Esophagus squamous epithelium (tissue), 5 donors: ENCODE data around the gene NFKBIB. TPM values are rescaled to one million over a fixed set of nuclear protein-coding genes. Genes with fewer than 3 reads are reported as not detected.

Experiments used
- DNase-seq: peaks from one replicate; lab custom pipeline; 2025; lab: John Stamatoyannopoulos, UW
- H3K27ac ChIP-seq, 4 donors: fragments of 200-600 bp; sonication (generic); one replicate each; pipeline ENCODE4 v1.5.1; 2016 to 2019; ENCODE audit warnings: mild to moderate bottlenecking in 1 of 4
- H3K27me3 ChIP-seq, 4 donors: fragments of 200-600 bp; sonication (generic); 1 replicate in 3 of 4; 2 replicates in 1 of 4; pipeline versions ENCODE4 v1.5.1 to v1.6.0; 2017 to 2021; ENCODE audit warnings: antibody characterized with exemption in 1 of 4
- H3K36me3 ChIP-seq, 3 donors: fragments of 200-600 bp; sonication (generic); one replicate each; pipeline ENCODE4 v1.5.1; 2016 to 2019
- H3K4me1 ChIP-seq, 3 donors: fragments of 200-600 bp; sonication (generic); one replicate each; pipeline ENCODE4 v1.5.1; 2017 to 2019
- H3K4me3 ChIP-seq, 4 donors: fragments of 200-600 bp; sonication (generic); 1 replicate in 3 of 4; 2 replicates in 1 of 4; pipeline ENCODE4 v1.5.1; 2016 to 2019; ENCODE audit warnings: mild to moderate bottlenecking in 2 of 4, moderate library complexity in 1 of 4
- H3K9me3 ChIP-seq, 3 donors: fragments of 200-600 bp; sonication (generic); one replicate each; pipeline ENCODE4 v1.5.1; 2016 to 2019
- CTCF ChIP-seq, 6 experiments: fragments of 450-650 bp in 4 of 6; fragments of 200-600 bp in 2 of 6; sonication (generic) in 2 of 6; IDR thresholded peaks; one replicate each; pipeline ENCODE4 v1.5.1; 2016 to 2019; ENCODE audit warnings: antibody characterized with exemption in 6 of 6, mild to moderate bottlenecking in 4 of 6, moderate library complexity in 4 of 6
- POLR2A ChIP-seq, 4 donors: fragments of 450-650 bp; IDR thresholded peaks; one replicate each; pipeline ENCODE4 v1.6.1; 2017; ENCODE audit warnings: antibody characterized with exemption in 4 of 4, mild to moderate bottlenecking in 4 of 4, moderate library complexity in 3 of 4
- WGBS, 2 donors: methylation state at CpG; one replicate each; pipeline ENCODE4 v1.1.5; 2018; 5-methylcytosine and 5-hydroxymethylcytosine counted together
- intact Hi-C: fragments of 100-400 bp; cut with DNase I; formaldehyde crosslinking; loops from one replicate; pipeline ENCODE4 v1.15.0; 2022
- total RNA-seq, 4 donors: library from RNA; depleted of rRNA; stranded (reverse); fragments of >200 nt; gene quantifications; one replicate each; pipeline ENCODE4 v1.1.0, GENCODE V29; 2016
- donor health status: DM: yes; HTN: yes; CAD: no.

Gene NFKBIB
- total RNA-seq, 4 donors from 2014 or later, result 22.0 to 34.0 (median 26.7) TPM

GRCh38 chr19:38877781-38878574 lies 21.8 kb upstream of the NFKBIB start, which contains the start of gene RINL:
Gene RINL, minus strand, starts transcription at chr19:38878275. Its CDS starts 1,533 bp downstream, at chr19:38876742.
- Histone ChIP-seq H3K4me1 (peaks cover 0 to 31% (median 12%) of the 10 kb centered on the region in 3 donors), H3K27me3 (no peaks in the 10 kb centered on the region), H3K9me3 (no peaks in the 10 kb centered on the region), H3K4me3 (peak within 1 kb of the TSS in 2 of 4 donors; percentile 21 to 52), H3K27ac (peak within 1 kb of the TSS; percentile 52 to 82 (median 71)), H3K36me3 (peaks cover 0 to 45% (median 8%) of the 10 kb centered on the region in 3 donors)
- intact Hi-C loops, result no loop called here
- TF ChIP-seq CTCF (IDR thresholded peaks at IDR 0.05) (no peak), POLR2A (IDR thresholded peaks at IDR 0.05) (peak in 1 of 4 donors; percentile 47)
- DNase-seq, result no peak
- WGBS, 2 donors, result 37 to 42% methylated on average over 11 of the region's 11 CpGs

GRCh38 chr19:38878575-38879399 lies 21.0 kb upstream of the NFKBIB start:
- intact Hi-C loops, result no loop called here
- Histone ChIP-seq H3K27me3 (no peaks in the 10 kb centered on the region), H3K4me1 (peaks cover 0 to 24% (median 12%) of the 10 kb centered on the region in 3 donors), H3K36me3 (peaks cover 0 to 53% (median 8%) of the 10 kb centered on the region in 3 donors), H3K4me3 (peak overlapping the region in 2 of 4 donors; percentile 21 to 52), H3K9me3 (no peaks in the 10 kb centered on the region), H3K27ac (peak overlapping the region; percentile 52 to 82 (median 71))
- DNase-seq, result no peak
- 57 to 79% methylated on average over 3 to 5 of the region's 16 CpGs for WGBS, 2 donors
- TF ChIP-seq POLR2A (IDR thresholded peaks at IDR 0.05), result no peak
- TF ChIP-seq CTCF (IDR thresholded peaks at IDR 0.05), result no peak

- H3K27me3 ChIP-seq, result no peaks in the 10 kb centered on the region
- no peak for DNase-seq
- intact Hi-C loops, result no loop called here
- H3K36me3 ChIP-seq, result peaks cover 0 to 59% (median 8%) of the 10 kb centered on the region in 3 donors
- no peaks in the 10 kb centered on the region for H3K9me3 ChIP-seq
- H3K27ac ChIP-seq, result peak overlapping the region in 1 of 4 donors; percentile 63
- H3K4me3 ChIP-seq, result no peak overlapping the region
- peaks cover 0 to 21% (median 12%) of the 10 kb centered on the region in 3 donors for H3K4me1 ChIP-seq
- 67 to 93% methylated on average over 3 to 5 of the region's 11 CpGs for WGBS, 2 donors
- TF ChIP-seq POLR2A (IDR thresholded peaks at IDR 0.05) (no peak), CTCF (IDR thresholded peaks at IDR 0.05) (no peak)
Observed at GRCh38 chr19:38879400-38879751, 20.4 kb upstream of the NFKBIB start.

- no peak for DNase-seq
- peaks cover 0 to 68% (median 8%) of the 10 kb centered on the region in 3 donors for H3K36me3 ChIP-seq
- H3K27me3 ChIP-seq, result no peaks in the 10 kb centered on the region
- no peak overlapping the region for H3K4me3 ChIP-seq
- intact Hi-C loops, result no loop called here
- H3K4me1 ChIP-seq, result peaks cover 0 to 21% (median 12%) of the 10 kb centered on the region in 3 donors
- H3K9me3 ChIP-seq, result no peaks in the 10 kb centered on the region
- no peak overlapping the region for H3K27ac ChIP-seq
- no peak for TF ChIP-seq POLR2A (IDR thresholded peaks at IDR 0.05)
- TF ChIP-seq CTCF (IDR thresholded peaks at IDR 0.05), result no peak
- WGBS, 2 donors, result 83 to 98% methylated on average over 1 to 6 of the region's 19 CpGs
Observed at GRCh38 chr19:38880076-38880881, 19.5 kb upstream of the NFKBIB start.
